Activated B cell treated with CpG ODN at 0.5 μM for 24 hours (primary cell): Measurements from ENCODE around the gene MINDY4. TPM values are rescaled to one million over a fixed set of nuclear protein-coding genes. Genes with fewer than 3 reads are reported as not detected.

Source experiments
- ATAC-seq: fragments of 200-7000 bp; cut with Tn5 transposase; one replicate; pipeline ENCODE4 v1.10.0; 2021; ENCODE audit warnings: low read depth, mild to moderate bottlenecking, moderate library complexity
- CTCF ChIA-PET: fragments of 350-600 bp; sonication (Branson Sonifier 250); formaldehyde crosslinking; loops from one replicate; lab custom pipeline; 2021; ENCODE audit warnings: antibody characterized with exemption; lab: Charles Lee
- POLR2A ChIA-PET: fragments of 350-600 bp; sonication (Branson Sonifier 250); formaldehyde crosslinking; loops from one replicate; lab custom pipeline; 2021; ENCODE audit warnings: antibody characterized with exemption; lab: Charles Lee
- DNase-seq: peaks from one replicate; pipeline ENCODE4 v3.0.0; 2022
- H3K27ac Mint-ChIP-seq: one replicate; pipeline ENCODE4 v1.8.0; 2020; ENCODE audit warnings: mixed read lengths
- H3K27me3 Mint-ChIP-seq: one replicate; pipeline ENCODE4 v1.8.0; 2021; ENCODE audit warnings: mixed read lengths
- H3K36me3 Mint-ChIP-seq: one replicate; pipeline ENCODE4 v1.8.0; 2021; ENCODE audit warnings: low read depth, mixed read lengths
- H3K4me1 Mint-ChIP-seq: one replicate; pipeline ENCODE4 v1.8.0; 2021; ENCODE audit warnings: mixed read lengths
- H3K4me3 Mint-ChIP-seq: one replicate; pipeline ENCODE4 v1.8.0; 2020; ENCODE audit warnings: mild to moderate bottlenecking, mixed read lengths
- H3K9me3 Mint-ChIP-seq: one replicate; pipeline ENCODE4 v1.8.0; 2020; ENCODE audit warnings: mixed read lengths
- CTCF ChIP-seq: fragments of 200-600 bp; IDR thresholded peaks from one replicate; pipeline ENCODE4 v1.8.0; 2022; ENCODE audit warnings: antibody characterized with exemption, mild to moderate bottlenecking
- intact Hi-C: fragments of 100-400 bp; cut with micrococcal nuclease; formaldehyde crosslinking; loops from one replicate; pipeline ENCODE4 v1.15.1; 2024
- total RNA-seq: library from RNA; stranded (reverse); gene quantifications from 2 replicates; pipeline ENCODE4 v1.2.3, GENCODE V29; 2022

The MINDY4 gene
- total RNA-seq, 1 donor from 2014 or later: 1.2 TPM

GRCh38 chr7:30867483-30867882 lies 96.3 kb downstream of the MINDY4 start:
- CTCF ChIA-PET: no interaction called here
- H3K4me3 Mint-ChIP-seq: no peak overlapping the region
- ATAC-seq (no peak), DNase-seq (no peak)
- no peak for TF ChIP-seq CTCF
- intact Hi-C loops: no loop called here
- no peaks in the 10 kb centered on the region for H3K36me3 Mint-ChIP-seq
- POLR2A ChIA-PET: no interaction called here
- H3K27ac Mint-ChIP-seq: no peak overlapping the region
- no peaks in the 10 kb centered on the region for H3K9me3 Mint-ChIP-seq
- no peaks in the 10 kb centered on the region for H3K27me3 Mint-ChIP-seq
- H3K4me1 Mint-ChIP-seq: no peaks in the 10 kb centered on the region

GRCh38 chr7:30869794-30870611 lies 98.8 kb downstream of the MINDY4 start:
- ChIA-PET POLR2A (no interaction called here), CTCF (no interaction called here)
- H3K9me3 Mint-ChIP-seq: no peaks in the 10 kb centered on the region
- no peaks in the 10 kb centered on the region for H3K4me1 Mint-ChIP-seq
- H3K27ac Mint-ChIP-seq: no peak overlapping the region
- no peak for TF ChIP-seq CTCF
- H3K27me3 Mint-ChIP-seq: no peaks in the 10 kb centered on the region
- intact Hi-C loops: no loop called here
- no peaks in the 10 kb centered on the region for H3K36me3 Mint-ChIP-seq
- no peak overlapping the region for H3K4me3 Mint-ChIP-seq
- no peak for ATAC-seq
- no peak for DNase-seq

DNA sequence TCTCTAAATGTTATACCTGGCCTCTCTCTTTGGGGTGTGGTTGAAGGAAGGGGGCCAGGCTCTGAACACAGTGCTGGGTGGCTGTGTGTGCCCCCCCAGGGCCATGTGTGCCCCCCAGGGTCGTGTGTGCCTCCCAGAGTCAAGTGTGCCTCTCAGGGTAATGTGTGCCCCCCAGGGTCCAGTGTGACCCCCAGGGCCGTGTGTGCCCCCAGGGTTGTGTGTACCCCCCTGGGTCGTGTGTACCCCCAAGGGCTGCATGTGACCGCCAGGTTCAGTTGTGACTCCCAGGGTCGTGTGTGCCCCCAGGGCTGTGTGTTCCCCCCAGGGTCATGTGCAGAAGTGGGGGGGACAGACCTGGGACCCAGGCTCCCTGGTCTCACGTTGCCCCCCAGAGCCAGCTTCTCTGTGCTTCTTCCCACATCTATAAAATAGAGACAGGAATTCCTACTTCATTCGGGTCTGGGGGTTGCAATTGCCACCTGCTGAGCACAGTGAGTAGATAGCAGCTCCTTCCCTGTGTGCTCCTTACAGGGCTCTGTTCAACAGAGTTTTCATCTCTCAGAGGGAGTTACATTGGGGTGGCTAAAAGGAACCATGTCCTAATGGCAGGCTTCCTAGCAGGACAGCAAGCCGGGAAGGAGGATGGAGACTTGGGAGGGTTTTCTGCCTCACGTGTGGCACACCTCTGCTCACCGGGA lies 99.8 kb downstream of the MINDY4 start:
- intact Hi-C loops: no loop called here
- Mint-ChIP-seq H3K27me3 (no peaks in the 10 kb centered on the region), H3K36me3 (no peaks in the 10 kb centered on the region), H3K27ac (no peak overlapping the region), H3K9me3 (no peaks in the 10 kb centered on the region), H3K4me3 (no peak overlapping the region), H3K4me1 (no peaks in the 10 kb centered on the region)
- DNase-seq: no peak
- ChIA-PET CTCF (no interaction called here), POLR2A (no interaction called here)
- no peak for ATAC-seq
- TF ChIP-seq CTCF: no peak

GRCh38 chr7:30871655-30872054 lies 100.4 kb downstream of the MINDY4 start:
- CTCF ChIA-PET: no interaction called here

More at GRCh38 chr7:30871655-30872054, 100.4 kb downstream of the MINDY4 start:
- Mint-ChIP-seq H3K4me3 (no peak overlapping the region), H3K27ac (no peak overlapping the region), H3K4me1 (no peaks in the 10 kb centered on the region), H3K27me3 (no peaks in the 10 kb centered on the region), H3K36me3 (no peaks in the 10 kb centered on the region), H3K9me3 (no peaks in the 10 kb centered on the region)
- no peak for ATAC-seq
- no peak for TF ChIP-seq CTCF
- POLR2A ChIA-PET: no interaction called here
- intact Hi-C loops: no loop called here
- no peak for DNase-seq
